Duodenal mucosa (tissue), 2 donors: ENCODE data around the gene TSPAN18.

ENCODE experiments used
- H3K27ac ChIP-seq: one replicate; pipeline ENCODE4 v1.7.0; 2013; ENCODE audit warnings: low read depth, low read length
- H3K27me3 ChIP-seq, 2 donors: one replicate each; pipeline ENCODE4 v1.7.0; 2013; ENCODE audit warnings: low read length in 2 of 2, control low read depth in 1 of 2; ENCODE audit not compliant: insufficient read depth in 2 of 2, control insufficient read depth in 1 of 2
- H3K36me3 ChIP-seq, 2 donors: one replicate each; pipeline ENCODE4 v1.7.0; 2013; ENCODE audit warnings: low read length in 2 of 2, control low read depth in 1 of 2; ENCODE audit not compliant: insufficient read depth in 2 of 2, control insufficient read depth in 1 of 2
- H3K4me1 ChIP-seq, 2 donors: one replicate each; pipeline ENCODE4 v1.7.0; 2013; ENCODE audit warnings: low read length in 2 of 2, control low read depth in 1 of 2; ENCODE audit not compliant: insufficient read depth in 2 of 2, control insufficient read depth in 1 of 2
- H3K4me3 ChIP-seq, 2 donors: one replicate each; pipeline ENCODE4 v1.7.0; 2013; ENCODE audit warnings: low read length in 2 of 2, low read depth in 1 of 2
- H3K9ac ChIP-seq, 2 donors: one replicate each; pipeline ENCODE4 v1.7.0; 2013; ENCODE audit warnings: low read length in 2 of 2, low read depth in 1 of 2
- H3K9me3 ChIP-seq, 2 donors: one replicate each; pipeline ENCODE4 v1.7.0; 2013; ENCODE audit warnings: low read length in 2 of 2, control low read depth in 1 of 2; ENCODE audit not compliant: control insufficient read depth in 1 of 2

Gene TSPAN18

GRCh38 chr11:44805596-44805995 lies 78.8 kb downstream of the TSPAN18 start:
- H3K9me3 ChIP-seq, result no peaks in the 10 kb centered on the region
- no peaks in the 10 kb centered on the region for H3K27me3 ChIP-seq
- no peak overlapping the region for H3K4me3 ChIP-seq
- no peaks in the 10 kb centered on the region for H3K4me1 ChIP-seq
- no peak overlapping the region for H3K27ac ChIP-seq
- no peaks in the 10 kb centered on the region for H3K36me3 ChIP-seq
- H3K9ac ChIP-seq, result no peak overlapping the region

GRCh38 chr11:44808053-44808753 lies 81.4 kb downstream of the TSPAN18 start:
- no peak overlapping the region for H3K27ac ChIP-seq
- H3K4me3 ChIP-seq, result no peak overlapping the region
- peaks cover 0 to 1% of the 10 kb centered on the region in 2 donors for H3K4me1 ChIP-seq

GRCh38 chr11:44809283-44809682 lies 82.5 kb downstream of the TSPAN18 start:
- H3K27ac ChIP-seq, result no peak overlapping the region
- H3K27me3 ChIP-seq, result no peaks in the 10 kb centered on the region
- no peaks in the 10 kb centered on the region for H3K9me3 ChIP-seq
- peaks cover 0 to 3% of the 10 kb centered on the region in 2 donors for H3K4me1 ChIP-seq
- H3K4me3 ChIP-seq, result no peak overlapping the region
- no peak overlapping the region for H3K9ac ChIP-seq
- no peaks in the 10 kb centered on the region for H3K36me3 ChIP-seq

More at GRCh38 chr11:44808053-44808753, 81.4 kb downstream of the TSPAN18 start:
- Histone ChIP-seq H3K36me3 (no peaks in the 10 kb centered on the region), H3K9ac (no peak overlapping the region), H3K27me3 (no peaks in the 10 kb centered on the region), H3K9me3 (no peaks in the 10 kb centered on the region)

GRCh38 chr11:44811841-44812448 lies 85.2 kb downstream of the TSPAN18 start:
- H3K36me3 ChIP-seq, result no peaks in the 10 kb centered on the region
- H3K9me3 ChIP-seq, result no peaks in the 10 kb centered on the region
- no peaks in the 10 kb centered on the region for H3K27me3 ChIP-seq
- H3K27ac ChIP-seq, result no peak overlapping the region
- H3K9ac ChIP-seq, result no peak overlapping the region
- peaks cover 0 to 3% of the 10 kb centered on the region in 2 donors for H3K4me1 ChIP-seq
- H3K4me3 ChIP-seq, result no peak overlapping the region

- no peaks in the 10 kb centered on the region for H3K36me3 ChIP-seq
- H3K4me1 ChIP-seq, result peaks cover 0 to 3% of the 10 kb centered on the region in 2 donors
- no peak overlapping the region for H3K27ac ChIP-seq
- H3K9ac ChIP-seq, result no peak overlapping the region
- H3K4me3 ChIP-seq, result no peak overlapping the region
- H3K9me3 ChIP-seq, result no peaks in the 10 kb centered on the region
- H3K27me3 ChIP-seq, result no peaks in the 10 kb centered on the region
Measured at GRCh38 chr11:44812971-44813370, 86.2 kb downstream of the TSPAN18 start.

- H3K36me3 ChIP-seq, result no peaks in the 10 kb centered on the region
- peaks cover 0 to 3% of the 10 kb centered on the region in 2 donors for H3K4me1 ChIP-seq
- H3K27ac ChIP-seq, result no peak overlapping the region
- no peak overlapping the region for H3K9ac ChIP-seq
- H3K4me3 ChIP-seq, result no peak overlapping the region
- no peaks in the 10 kb centered on the region for H3K27me3 ChIP-seq
- no peaks in the 10 kb centered on the region for H3K9me3 ChIP-seq
Measured at GRCh38 chr11:44813401-44813800, 86.6 kb downstream of the TSPAN18 start.

- no peak overlapping the region for H3K9ac ChIP-seq
- H3K4me1 ChIP-seq, result peaks cover 0 to 3% of the 10 kb centered on the region in 2 donors
- no peaks in the 10 kb centered on the region for H3K9me3 ChIP-seq
- H3K4me3 ChIP-seq, result no peak overlapping the region
- H3K36me3 ChIP-seq, result no peaks in the 10 kb centered on the region
- no peaks in the 10 kb centered on the region for H3K27me3 ChIP-seq
- no peak overlapping the region for H3K27ac ChIP-seq
Measured at GRCh38 chr11:44814881-44815592, 88.3 kb downstream of the TSPAN18 start.

- no peak overlapping the region for H3K27ac ChIP-seq
- H3K27me3 ChIP-seq, result no peaks in the 10 kb centered on the region
Measured at GRCh38 chr11:44815917-44816456, 89.2 kb downstream of the TSPAN18 start.

GRCh38 chr11:44816761-44817160 lies 90.0 kb downstream of the TSPAN18 start:
- no peak overlapping the region for H3K9ac ChIP-seq
- H3K27ac ChIP-seq, result no peak overlapping the region
- H3K27me3 ChIP-seq, result no peaks in the 10 kb centered on the region
- no peak overlapping the region for H3K4me3 ChIP-seq
- H3K36me3 ChIP-seq, result no peaks in the 10 kb centered on the region
- no peaks in the 10 kb centered on the region for H3K9me3 ChIP-seq
- H3K4me1 ChIP-seq, result peaks cover 0 to 3% of the 10 kb centered on the region in 2 donors

More at GRCh38 chr11:44815917-44816456, 89.2 kb downstream of the TSPAN18 start:
- Histone ChIP-seq H3K9me3 (no peaks in the 10 kb centered on the region), H3K4me1 (peaks cover 0 to 3% of the 10 kb centered on the region in 2 donors), H3K9ac (no peak overlapping the region), H3K36me3 (no peaks in the 10 kb centered on the region), H3K4me3 (no peak overlapping the region)
